HG02938 (cell line): ENCODE measurements around the gene MXRA8.
"Not testable (repeated sequence)": the region's sequence is repeated elsewhere in the genome, so short reads cannot be mapped to it uniquely, and the experiment has no call there.

Experiments
- ATAC-seq: cut with Tn5 transposase; IDR thresholded peaks from one replicate; pipeline ENCODE4 v1.9.1; 2021; ENCODE audit warnings: mild to moderate bottlenecking, moderate library complexity; ENCODE audit not compliant: unreplicated experiment

The MXRA8 gene

DNA sequence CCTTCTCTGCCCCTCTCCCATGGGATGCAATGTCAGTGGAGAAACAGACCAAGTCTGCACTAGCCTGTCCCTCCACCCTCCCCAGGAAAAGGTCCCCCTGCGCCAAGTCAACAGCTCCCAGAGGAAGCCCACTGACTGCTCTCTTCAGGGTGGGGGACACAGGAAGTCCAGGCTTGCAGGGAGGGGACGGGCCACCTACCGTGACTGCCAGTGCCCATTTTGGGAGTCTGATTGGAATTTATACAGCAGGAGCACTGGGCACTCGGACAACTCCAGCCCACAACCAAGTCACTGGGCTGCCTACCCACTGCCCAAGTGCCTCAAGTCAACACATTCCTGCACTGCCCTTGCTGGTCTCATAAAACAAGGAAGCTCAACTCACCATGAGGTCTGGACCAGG is 34.7 kb upstream of the MXRA8 start:
- ATAC-seq: no peak

DNA sequence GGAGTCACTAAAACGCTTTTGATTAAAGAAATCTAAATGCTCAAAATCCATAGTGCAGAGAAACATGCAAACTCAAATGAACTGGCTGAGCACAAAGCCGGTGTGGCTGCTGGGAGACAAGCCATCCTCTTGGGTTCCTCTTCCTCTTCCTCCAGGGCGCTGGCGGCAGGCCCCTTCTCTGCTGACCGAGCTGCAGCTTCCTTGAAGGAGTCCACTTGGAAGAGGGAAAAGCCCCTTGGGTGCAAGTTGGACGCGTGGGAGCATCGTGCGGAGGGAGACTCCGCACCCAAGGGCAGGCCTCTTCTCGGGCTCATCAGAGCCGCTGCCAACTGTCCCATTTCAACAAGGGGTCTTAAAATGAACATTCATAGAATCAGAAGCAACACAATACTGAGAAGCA is 32.9 kb upstream of the MXRA8 start:
- ATAC-seq: no peak

DNA sequence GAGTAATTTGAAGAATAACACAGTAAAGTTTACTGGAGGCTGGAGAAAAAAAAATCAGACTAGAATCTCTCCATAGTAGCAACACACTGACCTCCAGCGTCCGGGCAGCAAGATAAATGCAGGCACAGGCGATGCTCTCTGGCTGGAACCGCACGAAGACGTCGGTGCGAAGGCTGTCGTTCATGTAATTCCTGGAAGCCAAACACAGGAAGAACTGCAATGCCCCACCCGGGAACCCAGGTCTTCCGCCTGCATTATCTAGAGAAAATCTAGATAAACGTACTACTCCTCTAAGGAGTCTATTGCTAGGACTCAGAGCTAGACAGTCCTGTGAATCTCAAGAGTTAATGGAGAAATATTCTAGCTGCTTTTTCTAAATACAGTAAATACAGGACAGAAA is 32.3 kb upstream of the MXRA8 start:
- no peak for ATAC-seq

DNA sequence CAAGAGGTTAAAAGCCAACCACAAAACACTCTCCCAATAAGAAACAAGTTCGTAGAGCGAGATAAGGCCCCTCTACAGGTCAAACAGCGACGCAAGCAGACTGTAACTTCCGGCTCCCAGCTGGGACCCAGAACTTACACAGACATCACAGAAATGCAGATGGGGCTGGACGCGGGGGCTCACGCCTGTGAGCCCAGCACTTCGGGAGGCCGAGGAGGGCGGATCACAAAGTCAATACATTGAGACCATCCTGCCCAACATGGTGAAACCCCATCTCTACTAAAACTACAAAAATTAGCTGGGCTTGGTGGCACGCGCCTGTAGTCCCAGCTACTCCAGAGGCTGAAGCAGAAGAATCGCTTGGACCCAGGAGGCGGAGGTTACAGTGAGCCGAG is 29.7 kb upstream of the MXRA8 start:
- ATAC-seq: no peak

DNA sequence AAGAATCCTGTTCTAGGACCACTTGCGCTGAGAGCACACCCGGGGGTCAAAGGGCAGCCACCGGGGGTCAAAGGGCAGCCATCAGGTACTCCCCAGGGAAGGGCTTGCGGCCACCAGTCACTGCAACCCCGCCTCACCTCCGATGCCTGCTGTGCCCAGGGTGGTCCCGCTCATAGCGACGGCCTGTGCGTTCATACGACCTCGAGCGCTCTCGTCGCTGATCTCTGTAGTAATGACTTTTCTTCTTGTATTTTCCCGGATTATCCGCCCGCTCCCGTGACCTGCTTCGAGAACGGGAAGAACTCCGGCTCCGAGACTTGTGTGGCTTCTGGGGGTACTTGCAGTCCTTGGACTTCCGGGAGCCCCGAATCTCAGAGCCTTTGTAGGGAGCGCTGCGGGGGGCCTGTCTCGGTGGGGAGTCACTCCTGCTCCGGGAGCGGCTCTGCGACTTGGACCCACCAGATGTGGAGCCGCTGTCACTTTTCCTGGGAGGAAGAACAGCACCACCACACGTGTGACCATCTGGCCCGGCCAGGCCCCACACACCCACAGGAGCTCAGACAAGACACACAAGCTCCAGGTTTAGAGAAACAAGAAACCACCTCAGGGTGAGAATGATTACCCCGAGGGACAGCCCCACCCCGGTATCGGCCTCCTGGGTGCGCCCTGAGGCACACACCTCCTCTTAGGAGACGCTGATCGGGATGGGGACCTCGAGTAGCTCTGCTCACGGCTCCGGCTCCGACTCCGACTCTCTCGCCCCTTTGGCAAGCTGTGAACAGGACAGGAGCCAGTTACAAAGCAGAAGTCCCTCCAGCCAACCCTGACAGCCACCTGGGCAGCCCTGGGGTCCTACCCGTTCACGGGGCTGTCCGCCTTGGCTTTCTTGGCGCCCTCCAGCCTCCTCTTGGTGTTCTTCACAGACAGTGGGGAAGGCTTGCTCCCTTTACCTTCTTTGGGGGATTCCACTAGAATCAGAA is 29.0 kb upstream of the MXRA8 start:
- ATAC-seq: no peak

DNA sequence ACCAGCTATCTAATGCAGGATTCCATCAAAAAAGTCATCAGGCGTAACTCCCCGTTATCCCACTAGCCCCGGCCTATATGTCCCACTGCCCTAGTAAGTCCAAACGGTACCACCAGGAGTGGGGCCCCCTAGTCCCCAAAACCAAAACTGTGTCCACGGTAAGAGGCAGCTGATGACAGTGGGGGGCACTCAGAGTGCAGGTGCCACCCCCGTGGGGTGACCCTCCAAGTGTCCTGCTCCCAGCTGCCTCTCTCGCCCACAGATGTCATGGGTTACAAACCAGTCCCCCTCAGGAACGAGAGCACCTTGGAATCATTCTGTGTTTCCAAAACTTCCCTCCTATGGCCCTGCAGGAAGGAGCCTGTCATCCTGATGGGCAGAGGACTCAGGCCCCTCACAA is 27.6 kb upstream of the MXRA8 start:
- ATAC-seq: no peak

DNA sequence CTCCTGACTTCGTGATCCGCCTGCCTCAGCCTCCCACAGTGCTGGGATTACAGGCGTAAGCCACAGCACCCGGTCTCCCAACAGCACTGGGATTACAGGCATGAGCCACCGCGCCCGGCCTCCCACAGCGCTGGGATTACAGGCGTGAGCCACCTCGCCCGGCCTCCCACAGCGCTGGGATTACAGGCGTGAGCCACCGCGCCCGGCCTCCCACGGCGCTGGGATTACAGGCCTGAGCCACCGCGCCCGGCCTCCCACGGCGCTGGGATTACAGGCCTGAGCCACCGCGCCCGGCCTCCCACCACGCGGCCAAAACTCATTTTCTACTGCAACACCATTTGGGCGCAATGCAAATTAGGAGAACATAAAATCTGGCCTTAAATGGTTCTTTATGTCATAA is 27.0 kb upstream of the MXRA8 start:
- not testable (repeated sequence) for ATAC-seq

DNA sequence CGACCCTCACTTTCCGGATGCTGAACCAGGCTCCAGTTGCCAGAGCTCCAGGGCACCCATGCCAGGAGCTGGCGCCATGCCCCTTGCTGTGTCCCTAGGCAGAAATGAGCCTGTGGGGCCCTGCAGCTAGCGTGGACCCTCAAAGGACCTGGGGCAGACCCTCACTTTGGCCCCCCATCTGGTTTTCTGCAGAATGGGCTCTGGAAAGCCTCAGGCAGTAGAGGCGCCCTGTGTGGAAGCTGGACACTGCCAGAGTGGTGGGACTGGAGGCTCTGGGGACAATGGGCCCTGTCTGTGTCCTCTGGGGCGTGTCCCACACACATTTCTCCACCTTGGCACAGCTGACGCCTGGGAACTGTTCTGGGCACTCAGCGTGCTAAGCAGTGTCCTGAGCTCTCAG is 22.9 kb upstream of the MXRA8 start:
- ATAC-seq: no peak

DNA sequence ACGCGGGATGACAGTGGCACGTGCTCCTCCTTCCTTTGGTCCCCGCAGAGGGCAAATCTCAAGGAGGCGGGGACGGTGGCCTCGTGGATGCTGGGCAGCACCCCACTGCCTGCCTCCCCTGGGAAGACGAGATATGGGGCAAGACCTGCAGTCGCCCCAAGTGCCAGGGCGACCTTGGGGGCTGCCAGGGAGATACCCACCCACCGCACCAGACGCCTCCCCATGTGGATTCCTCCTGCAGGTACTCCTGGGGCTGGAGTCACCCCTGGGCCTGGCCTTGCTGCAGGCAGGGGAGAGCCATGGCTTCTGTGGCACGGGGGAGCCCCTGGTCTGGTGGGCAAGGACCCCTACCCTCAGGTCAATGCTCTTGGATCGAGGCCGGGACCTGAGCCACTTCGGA is 22.5 kb upstream of the MXRA8 start:
- no peak for ATAC-seq

DNA sequence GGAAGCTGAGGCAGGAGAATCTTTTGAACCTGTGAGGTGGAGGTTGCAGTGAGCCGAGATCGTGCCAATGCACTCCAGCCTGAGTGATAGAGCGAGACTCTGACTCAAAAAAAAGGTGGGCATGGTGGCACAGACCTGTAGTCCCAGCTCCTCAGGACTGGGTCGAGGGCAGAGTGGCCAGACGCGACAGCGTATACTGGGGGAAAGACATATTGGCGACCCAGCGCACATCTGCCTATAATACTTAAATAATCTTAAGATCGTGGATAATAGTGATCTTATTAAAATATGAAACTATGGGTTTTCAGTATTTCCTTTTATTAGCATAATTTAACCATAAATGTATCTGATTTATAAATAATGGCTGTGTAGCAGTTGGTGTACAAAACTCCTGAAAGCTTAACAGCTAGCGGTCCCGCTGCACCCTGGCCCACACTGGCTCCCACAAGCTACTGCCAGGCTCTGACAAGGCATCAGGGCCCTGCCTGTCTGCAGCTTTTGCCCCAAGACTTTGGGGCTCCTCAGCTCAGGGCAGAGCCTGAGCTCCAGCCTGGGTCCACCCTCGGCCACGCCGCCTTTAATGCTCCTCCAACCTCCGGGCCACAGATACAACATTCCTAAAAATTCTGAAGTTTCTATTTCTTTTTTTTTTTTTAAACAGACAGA is 19.3 kb upstream of the MXRA8 start:
- ATAC-seq: no peak

DNA sequence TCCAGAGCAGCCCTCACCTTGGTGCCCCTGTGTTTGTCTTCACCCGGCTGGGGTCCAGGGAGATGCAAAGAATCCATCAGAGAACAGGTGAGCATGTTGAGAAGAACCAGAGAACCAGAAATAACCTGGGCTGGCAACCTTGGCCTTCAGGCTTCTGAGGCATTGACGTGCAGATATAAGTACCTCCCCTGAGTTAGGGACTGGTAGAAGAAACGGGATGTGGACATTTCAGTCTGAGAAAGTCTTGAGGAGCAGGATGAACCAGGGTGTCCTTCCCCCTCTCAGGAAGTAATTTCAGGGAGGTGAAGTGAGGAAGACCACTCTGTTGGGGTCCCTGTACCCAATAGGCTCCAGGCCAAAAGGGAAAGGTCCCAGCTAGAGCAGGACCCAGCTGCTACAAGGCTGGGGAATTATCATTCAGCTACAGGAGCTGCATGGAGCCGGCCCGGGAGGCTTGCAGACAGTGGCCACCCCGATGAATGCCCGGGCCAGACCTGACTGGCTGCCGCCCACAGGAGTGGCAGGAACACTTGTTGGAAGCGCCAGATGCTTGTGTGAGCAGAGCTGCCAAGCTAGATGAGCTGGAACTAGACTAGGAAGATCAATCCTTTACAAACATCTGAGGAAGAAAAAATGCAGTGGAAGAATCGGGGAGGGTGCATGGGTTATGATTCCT is 18.3 kb upstream of the MXRA8 start:
- no peak for ATAC-seq

DNA sequence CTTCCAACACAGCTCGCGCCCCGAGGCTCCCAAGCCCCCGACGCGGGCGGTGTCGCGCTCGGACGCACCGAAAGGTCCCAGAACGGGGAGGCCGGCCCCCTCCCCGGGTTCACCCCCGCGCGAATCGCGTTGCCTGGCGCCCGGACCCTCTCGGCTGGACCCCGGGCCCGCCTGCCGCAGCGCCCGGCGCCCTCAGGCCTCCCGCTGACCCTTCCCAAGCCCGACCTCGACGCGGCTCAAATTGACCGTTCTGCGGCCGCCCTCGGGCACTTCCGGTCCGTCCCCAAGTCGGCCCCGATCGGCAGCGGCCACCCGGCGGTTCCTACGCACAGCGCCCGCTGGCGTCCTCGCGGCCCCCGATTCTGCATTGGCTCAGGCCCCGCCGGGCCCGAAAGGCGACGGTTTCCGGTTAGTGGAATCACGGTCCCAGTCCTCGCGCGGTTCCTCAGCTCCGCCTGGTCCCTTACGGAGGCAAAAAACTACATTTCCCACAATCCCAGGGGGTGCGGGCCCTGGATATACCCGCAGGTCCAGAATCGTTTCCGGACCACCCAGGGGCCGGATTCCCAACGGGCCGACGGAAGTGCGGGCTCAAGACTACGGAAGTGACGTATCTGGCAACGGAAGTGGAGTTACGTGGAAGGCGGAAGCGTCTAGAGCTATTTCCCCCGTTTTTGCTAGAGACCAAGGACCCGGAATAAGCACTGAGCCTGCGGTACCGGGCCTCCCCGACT is 16.7 kb upstream of the MXRA8 start, which contains the start of gene AURKAIP1:
TSS of gene AURKAIP1 (minus strand) at position 279 of the 734 bp plus-strand sequence. CDS start 451 bp downstream, outside the sequence.
- ATAC-seq: peak; percentile 86

DNA sequence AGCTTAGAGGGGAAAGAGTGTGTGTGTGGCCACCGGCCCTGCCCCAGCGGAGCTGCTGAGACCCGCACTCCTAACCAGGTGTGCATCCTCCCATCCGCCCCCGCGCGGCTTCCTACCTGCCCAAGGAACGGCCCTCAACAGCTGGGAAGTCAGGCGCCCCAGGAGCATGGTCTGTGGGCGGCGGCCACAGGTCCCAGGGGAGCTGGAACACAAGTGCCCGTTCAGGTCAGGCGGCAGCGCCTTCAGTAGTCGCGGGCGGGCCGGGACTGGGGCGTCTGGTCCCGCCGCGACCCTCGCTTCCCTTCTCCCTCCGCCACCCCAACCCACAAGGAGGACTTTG is 16.2 kb upstream of the MXRA8 start:
- ATAC-seq: peak; percentile 3

DNA sequence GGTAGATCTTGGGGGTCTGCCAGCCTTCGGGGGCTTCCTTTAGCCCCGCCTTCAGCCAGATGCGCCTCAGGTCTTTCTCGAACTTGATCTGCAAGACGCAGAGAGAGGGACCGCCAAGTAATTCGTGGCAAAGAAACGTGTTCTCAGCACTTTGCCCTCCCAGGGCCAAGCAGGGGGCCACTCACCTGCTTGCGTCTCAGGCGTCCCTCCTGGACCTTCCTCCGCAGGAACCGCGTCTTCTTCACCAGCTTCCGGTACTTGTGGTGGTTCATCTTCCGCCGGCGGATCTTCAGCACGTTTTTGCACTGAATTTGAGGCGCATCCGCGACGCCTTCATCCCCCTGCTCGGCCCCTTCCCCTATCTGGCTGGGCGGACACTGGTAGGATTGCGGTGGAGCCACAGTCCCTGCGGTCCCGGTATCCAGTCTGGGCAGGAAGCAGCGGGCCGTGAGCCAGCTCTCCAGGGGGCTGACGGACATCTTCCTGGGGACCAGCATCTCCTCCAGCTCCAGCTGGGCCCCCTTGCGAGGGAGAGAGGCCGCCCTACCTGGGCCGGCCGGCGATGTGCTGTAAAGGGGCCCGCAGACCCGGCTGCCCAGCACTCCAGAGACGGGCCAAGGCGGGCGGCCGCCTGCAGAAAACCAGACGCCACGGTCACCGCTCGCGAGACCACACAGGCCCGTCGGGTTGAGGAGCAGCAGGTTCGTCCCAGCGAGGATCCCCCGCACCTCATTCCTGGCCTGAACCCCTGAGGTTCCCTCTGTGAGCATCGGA is 15.6 kb upstream of the MXRA8 start:
- no peak for ATAC-seq

DNA sequence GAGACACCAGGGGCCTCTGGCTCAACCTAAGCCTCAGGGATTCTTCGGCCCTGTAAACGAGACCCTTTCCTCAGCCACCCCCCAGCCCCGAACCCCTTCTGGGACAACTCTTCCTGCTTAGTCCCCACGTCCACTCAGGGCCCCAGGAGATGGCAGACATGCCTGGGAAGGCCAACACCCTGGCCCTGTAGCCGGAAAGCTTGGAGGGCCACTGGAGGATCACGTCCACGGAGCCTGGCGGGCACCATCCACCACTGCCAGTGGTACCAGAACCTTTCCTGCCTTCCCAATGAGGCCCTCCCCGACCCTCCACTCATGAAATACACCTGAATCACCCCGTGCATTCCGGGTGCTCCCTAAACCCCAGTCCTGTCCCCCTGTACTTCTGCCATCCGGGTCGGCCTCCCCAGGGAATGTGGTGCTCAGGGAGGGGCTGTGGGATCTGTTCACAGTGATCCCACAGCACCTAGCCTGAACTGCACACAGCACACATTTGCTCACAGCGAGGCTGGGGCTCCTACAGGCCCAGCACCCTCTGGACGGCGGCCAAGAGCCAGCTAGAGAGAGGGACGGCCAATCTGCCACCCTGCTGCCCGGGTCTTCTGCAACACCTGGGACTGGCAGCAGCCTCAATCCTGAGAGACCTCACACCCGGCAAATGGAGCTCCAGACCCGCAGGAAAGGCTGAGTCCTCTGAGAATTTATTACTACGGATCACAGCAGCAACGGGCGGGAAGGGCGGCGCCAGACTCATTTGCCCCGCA is 14.9 kb upstream of the MXRA8 start:
- no peak for ATAC-seq

DNA sequence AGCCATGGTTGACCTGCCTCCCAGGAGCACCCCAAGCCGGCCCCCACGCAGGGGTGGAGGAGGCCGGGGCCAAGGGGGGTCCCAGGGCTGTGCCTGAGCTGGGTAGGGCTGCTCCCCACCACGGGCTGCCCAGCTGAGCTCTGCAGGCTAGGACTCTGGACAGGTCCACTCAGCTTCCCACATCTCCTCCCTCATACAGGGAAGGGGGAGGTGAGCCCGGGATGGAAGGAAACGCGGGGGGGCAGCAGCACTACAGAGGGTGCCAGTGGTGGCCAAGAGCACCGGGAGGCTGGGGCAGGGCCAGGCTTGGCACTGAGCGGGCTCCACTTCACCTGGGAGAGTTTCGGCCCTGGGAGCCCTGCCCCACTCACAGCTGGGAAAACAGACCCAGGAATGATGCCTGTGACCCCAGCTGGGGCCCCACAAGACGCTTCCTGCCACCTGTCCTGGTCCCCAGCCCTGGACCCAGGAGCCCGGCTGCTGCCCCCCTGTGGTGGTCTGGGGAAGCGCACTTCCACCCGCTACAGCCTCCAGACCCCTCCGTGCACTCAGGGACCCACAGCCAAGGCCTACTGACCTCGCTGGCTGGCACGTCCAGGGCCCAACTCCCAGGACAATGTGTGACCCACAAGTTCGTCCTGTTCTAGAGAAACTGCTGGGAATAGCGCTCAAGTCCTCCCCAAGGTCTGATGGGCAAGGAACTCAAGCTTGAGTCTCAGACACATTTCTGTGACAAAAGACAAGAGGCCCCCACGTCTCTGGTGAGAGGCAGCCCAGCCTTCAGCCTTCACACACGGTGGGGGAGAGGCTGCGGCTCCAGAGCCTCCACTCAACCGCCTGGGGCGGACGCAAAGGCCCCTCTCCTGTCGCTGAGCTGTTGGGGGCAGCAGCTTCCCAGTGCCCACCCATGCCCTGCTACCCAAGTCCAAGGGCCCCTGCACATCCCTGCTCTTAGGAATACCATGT is 13.7 kb upstream of the MXRA8 start:
- no peak for ATAC-seq

DNA sequence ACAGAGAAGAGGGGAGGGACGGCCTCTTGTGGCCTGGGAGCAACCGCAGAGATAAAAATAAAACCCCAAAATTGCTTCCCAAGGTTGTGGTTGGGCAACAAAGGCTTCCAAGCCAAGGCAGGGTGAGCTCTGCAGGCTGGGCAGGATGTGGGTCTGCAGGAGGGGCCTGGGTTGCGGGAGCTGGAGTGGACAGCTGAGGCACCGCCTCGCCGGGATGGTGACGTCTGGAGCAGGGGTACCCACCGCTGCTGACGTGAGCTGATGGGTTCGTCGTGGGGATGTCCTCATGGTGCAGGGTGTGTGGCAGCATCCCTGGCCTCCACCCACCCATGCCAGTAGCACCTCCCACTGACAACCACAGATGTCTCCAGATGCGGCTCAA is 13.0 kb upstream of the MXRA8 start:
- ATAC-seq: no peak

DNA sequence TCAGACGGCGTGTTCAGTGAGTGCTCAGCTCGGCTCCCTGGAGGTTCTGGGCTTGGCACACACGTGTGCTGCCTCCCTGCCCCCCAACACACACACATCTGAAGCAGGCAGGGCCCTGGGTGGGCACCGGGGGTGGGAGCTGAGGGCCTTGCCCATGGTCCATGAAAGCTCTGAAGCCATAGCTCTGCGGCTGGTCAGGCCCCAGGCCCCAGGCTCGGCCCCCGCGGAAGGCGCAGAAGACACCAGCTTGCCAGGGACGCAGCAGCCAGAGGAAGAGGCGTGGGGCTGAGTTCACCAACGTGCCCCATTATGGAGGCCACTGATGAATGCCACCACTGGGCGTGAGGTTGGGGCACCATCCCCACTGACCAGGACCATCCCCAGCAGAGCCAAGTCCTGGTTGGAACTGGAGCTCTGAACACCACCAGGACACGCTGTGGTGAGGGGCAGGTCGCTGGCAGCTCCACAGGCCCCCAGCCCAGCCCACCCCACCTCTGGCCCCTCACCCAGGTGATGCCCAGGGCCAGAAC is 12.5 kb upstream of the MXRA8 start:
- ATAC-seq: no peak
